GM12892 (cell line): ENCODE results near the gene ZNF283.
"Not testable (repeated sequence)": the region's sequence is repeated elsewhere in the genome, so short reads cannot be mapped to it uniquely, and the experiment has no call there.

ENCODE experiments used
- DNase-seq: peaks from one replicate; pipeline ENCODE4 v3.0.0; 2011; ENCODE audit not compliant: insufficient read length
- FAIRE-seq: peaks from 2 replicates; lab custom pipeline; 2011; peaks lifted over from hg19 to GRCh38; lab: Jason Lieb, UNC
- POLR2A ChIP-seq: IDR thresholded peaks from 2 replicates; pipeline ENCODE4 v1.6.1; 2011; ENCODE audit warnings: low read depth, low read length, control low read depth
- POLR2AphosphoS5 ChIP-seq: IDR thresholded peaks from 2 replicates; pipeline ENCODE4 v1.6.1; 2011; ENCODE audit warnings: low read depth, low read length, control low read depth
- TAF1 ChIP-seq: IDR thresholded peaks from 2 replicates; pipeline ENCODE4 v1.6.1; 2011; ENCODE audit warnings: low read depth, mild to moderate bottlenecking, control low read depth, low read length, borderline replicate concordance

ZNF283 gene

DNA sequence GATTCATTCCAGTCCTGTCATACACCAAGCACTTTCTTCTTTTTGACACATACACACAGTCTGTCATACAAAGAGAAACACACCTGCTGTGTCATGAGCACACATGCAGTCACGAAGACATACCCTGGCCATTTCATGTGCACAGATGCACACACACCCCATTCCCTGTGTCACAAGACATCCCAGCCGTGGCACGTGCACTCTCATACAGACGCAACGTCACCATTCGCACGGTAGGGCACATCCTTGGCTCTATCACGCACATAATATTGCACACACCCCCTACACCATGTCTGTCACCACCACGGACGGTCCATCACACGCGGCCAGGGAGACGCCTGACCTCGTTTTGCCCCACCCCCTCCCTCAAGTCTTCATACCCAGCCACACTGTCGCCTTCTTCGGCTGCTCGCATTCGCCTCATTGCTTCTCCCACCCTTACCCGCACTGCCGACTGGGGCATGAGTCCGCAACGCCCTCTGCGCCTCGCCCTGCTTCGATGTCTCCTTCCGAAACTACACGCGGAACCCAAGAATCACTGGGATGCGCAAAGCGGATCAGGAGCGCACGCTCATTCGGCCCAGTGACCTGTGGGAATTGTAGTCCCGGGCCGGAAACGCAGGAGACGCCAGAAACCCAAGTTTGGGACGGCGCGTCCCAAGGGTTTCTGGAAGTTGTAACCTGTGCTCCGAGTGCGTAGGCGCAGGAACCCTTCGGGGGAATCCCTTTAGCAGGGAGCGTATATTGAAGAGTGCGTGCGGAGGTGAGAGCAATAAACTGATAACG lies 6.8 kb upstream of the ZNF283 start:
- FAIRE-seq: no peak
- TF ChIP-seq TAF1 (no peak), POLR2AphosphoS5 (no peak), POLR2A (no peak)
- no peak for DNase-seq

GRCh38 chr19:43820884-43821215 lies 6.3 kb upstream of the ZNF283 start:
- DNase-seq (no peak), FAIRE-seq (no peak)
- TF ChIP-seq POLR2A: no peak
- no peak for TF ChIP-seq TAF1
- no peak for TF ChIP-seq POLR2AphosphoS5

- FAIRE-seq, DNase-seq: not testable (repeated sequence)
These were observed 3.3 kb upstream of the ZNF283 start for GRCh38 chr19:43823856-43824255.

DNA sequence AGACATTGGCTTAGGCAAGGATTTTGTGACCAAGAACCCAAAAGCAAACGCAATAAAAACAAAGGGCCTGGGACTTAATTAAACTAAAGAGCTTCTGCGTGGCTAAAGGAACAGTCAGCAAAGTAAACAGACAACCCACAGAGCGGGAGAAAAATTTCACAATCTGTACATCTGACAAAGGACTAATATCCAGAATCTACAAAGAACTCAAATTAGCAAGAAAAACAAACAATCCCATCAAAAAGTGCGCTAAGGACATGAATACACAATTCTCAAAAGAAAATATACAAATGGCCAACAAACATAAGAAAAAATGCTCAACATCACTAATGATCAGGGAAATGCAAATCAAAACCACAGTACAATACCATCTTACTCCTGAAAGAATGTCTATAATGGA lies 2.5 kb upstream of the ZNF283 start:
- not testable (repeated sequence) for FAIRE-seq, DNase-seq

GRCh38 chr19:43839139-43839538 lies 12.0 kb downstream of the ZNF283 start:
- FAIRE-seq (no peak), DNase-seq (no peak)
- no peak for TF ChIP-seq POLR2A
- no peak for TF ChIP-seq TAF1
- TF ChIP-seq POLR2AphosphoS5: no peak

GRCh38 chr19:43842007-43842406 lies 14.9 kb downstream of the ZNF283 start:
- DNase-seq (no peak), FAIRE-seq (no peak)
- TF ChIP-seq TAF1 (no peak), POLR2A (no peak), POLR2AphosphoS5 (no peak)

DNA sequence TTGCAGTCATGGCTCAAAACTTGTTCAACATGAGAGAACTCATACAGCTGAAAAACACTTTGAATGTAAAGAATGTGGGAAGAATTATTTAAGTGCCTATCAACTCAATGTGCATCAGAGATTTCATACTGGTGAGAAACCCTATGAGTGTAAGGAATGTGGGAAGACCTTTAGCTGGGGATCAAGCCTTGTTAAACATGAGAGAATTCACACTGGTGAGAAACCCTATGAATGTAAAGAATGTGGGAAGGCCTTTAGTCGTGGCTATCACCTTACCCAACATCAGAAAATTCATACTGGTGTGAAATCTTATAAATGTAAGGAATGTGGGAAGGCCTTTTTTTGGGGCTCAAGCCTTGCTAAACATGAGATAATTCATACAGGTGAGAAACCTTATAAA lies 20.1 kb downstream of the ZNF283 start:
- FAIRE-seq (no peak), DNase-seq (no peak)
- TF ChIP-seq POLR2A (no peak), POLR2AphosphoS5 (no peak), TAF1 (no peak)

DNA sequence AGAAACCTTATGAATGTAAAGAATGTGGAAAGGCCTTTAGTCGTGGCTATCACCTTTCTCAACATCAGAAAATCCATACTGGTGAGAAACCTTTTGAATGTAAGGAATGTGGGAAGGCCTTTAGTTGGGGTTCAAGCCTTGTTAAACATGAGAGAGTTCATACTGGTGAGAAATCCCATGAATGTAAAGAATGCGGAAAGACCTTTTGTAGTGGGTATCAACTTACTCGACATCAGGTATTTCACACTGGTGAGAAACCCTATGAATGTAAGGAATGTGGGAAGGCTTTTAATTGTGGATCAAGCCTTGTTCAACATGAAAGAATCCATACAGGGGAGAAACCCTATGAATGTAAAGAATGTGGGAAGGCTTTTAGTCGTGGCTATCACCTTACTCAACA lies 20.8 kb downstream of the ZNF283 start:
- no peak for DNase-seq
- TF ChIP-seq POLR2AphosphoS5: no peak
- no peak for TF ChIP-seq POLR2A
- no peak for TF ChIP-seq TAF1
- no peak for FAIRE-seq

DNA sequence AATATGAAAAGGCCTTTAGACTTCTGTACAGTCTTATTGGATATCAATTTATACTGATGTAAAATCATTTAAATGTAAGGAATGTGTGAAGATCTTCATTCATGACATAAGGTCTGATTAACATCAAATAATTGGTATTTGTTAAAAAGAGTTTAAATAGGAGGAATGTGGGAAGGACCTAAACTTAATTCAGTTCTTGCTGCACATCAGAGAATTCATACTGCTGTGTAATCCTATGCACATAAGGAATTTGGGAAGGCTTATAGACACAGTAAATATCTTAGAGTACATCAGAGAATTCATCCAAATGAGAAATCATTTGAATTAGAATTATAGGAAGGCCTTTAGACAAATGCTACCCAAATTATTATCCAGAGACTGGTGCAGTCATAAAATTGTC lies 21.7 kb downstream of the ZNF283 start:
- DNase-seq: no peak
- FAIRE-seq: no peak
- no peak for TF ChIP-seq POLR2AphosphoS5
- TF ChIP-seq TAF1: no peak
- no peak for TF ChIP-seq POLR2A

- TF ChIP-seq TAF1 (no peak), POLR2A (no peak), POLR2AphosphoS5 (no peak)
- FAIRE-seq: no peak
- no peak for DNase-seq
These were observed 31.1 kb downstream of the ZNF283 start for GRCh38 chr19:43858174-43858573.

DNA sequence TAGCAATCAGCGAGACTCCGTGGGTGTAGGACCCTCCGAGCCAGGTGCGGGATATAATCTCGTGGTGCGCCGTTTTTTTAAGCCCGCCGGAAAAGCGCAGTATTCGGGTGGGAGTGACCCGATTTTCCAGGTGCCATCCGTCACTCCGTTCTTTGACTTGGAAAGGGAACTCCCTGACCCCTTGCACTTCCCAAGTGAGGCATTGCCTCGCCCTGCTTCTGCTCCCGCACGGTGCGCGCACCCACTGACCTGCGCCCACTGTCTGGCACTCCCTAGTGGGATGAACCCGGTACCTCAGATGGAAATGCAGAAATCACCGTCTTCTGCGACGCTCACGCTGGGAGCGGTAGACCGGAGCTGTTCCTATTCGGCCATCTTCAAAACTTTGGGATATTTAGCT lies 39.8 kb downstream of the ZNF283 start:
- not testable (repeated sequence) for DNase-seq, FAIRE-seq

GRCh38 chr19:43872547-43873336 lies 45.6 kb downstream of the ZNF283 start:
- TF ChIP-seq TAF1 (no peak), POLR2A (no peak), POLR2AphosphoS5 (no peak)
- no peak for FAIRE-seq
- DNase-seq: no peak

DNA sequence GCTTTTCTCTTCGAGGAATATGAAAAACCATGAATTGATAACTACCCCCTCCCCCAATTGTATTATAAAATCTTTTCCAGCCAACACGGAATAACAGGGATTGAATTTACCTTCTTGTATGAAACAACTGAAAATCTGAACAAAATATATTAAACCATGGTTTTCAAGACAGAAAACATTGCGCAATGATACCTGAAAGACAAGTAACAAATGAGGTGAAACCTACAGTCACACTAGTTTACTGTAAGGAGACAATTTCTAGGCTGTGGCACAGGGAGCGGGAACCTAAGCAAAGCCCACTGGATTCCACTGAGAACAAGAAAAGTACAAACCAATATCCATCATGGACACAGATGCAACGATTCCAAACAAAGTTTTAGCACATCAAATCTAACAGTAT lies 53.4 kb downstream of the ZNF283 start:
- no peak for DNase-seq
- no peak for FAIRE-seq
- TF ChIP-seq TAF1 (no peak), POLR2AphosphoS5 (no peak), POLR2A (no peak)
